ENCODE data around the gene COX14.

Gene COX14

GRCh38 chr12:50097952-50098351, 14.1 kb upstream of the COX14 start:
- no peak for DNase-seq (ENCODE audit: low spot score in 2 of 2)
- Mint-ChIP-seq H3K4me1 (peaks cover 2% of the 10 kb centered on the region), H3K27ac (no peak overlapping the region), H3K36me3 (peaks cover 42% of the 10 kb centered on the region), H3K4me3 (no peak overlapping the region), H3K27me3 (no peaks in the 10 kb centered on the region), H3K9me3 (no peaks in the 10 kb centered on the region)
- ATAC-seq (ENCODE audit: low read depth), result no peak

GRCh38 chr12:50099302-50100008, 12.6 kb upstream of the COX14 start:
- no peak overlapping the region for H3K4me3 Mint-ChIP-seq
- H3K27me3 Mint-ChIP-seq, result no peaks in the 10 kb centered on the region
- peaks cover 41% of the 10 kb centered on the region for H3K36me3 Mint-ChIP-seq
- no peaks in the 10 kb centered on the region for H3K9me3 Mint-ChIP-seq
- ATAC-seq (ENCODE audit: low read depth) (no peak), DNase-seq (ENCODE audit: low spot score in 2 of 2) (no peak)
- H3K27ac Mint-ChIP-seq, result peak overlapping the region; percentile 47
- H3K4me1 Mint-ChIP-seq, result peaks cover 3% of the 10 kb centered on the region

DNA sequence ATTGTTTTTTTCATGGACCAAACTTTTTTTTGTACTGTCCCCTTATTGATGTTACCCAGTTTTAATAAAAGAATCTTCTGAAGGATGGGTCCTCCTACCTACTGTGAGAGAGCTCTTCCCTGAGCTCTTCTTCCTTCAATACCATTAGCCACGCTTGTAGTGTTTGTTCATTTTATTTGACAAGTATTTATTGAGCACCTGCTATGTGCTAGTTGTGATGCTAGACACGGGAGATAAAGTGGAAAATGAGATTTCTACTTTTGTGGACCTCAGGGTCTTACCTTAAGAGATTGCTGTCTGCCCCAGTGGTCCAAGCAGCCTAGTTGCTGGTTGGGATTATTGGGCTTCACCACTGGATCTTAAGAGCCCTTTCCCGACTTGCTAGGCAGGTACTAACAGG, 11.5 kb upstream of the COX14 start:
- Mint-ChIP-seq H3K27me3 (no peaks in the 10 kb centered on the region), H3K4me1 (peaks cover 3% of the 10 kb centered on the region), H3K4me3 (no peak overlapping the region), H3K9me3 (no peaks in the 10 kb centered on the region), H3K36me3 (peaks cover 36% of the 10 kb centered on the region), H3K27ac (peak overlapping the region; percentile 12)
- no peak for ATAC-seq (ENCODE audit: low read depth)
- no peak for DNase-seq (ENCODE audit: low spot score in 2 of 2)

- Mint-ChIP-seq H3K9me3 (no peaks in the 10 kb centered on the region), H3K27me3 (no peaks in the 10 kb centered on the region), H3K4me3 (no peak overlapping the region), H3K27ac (no peak overlapping the region), H3K36me3 (peaks cover 30% of the 10 kb centered on the region), H3K4me1 (peaks cover 8% of the 10 kb centered on the region)
- DNase-seq (ENCODE audit: low spot score in 2 of 2), result no peak
- ATAC-seq (ENCODE audit: low read depth), result no peak
Measured at GRCh38 chr12:50101663-50102062, 10.4 kb upstream of the COX14 start.

GRCh38 chr12:50102131-50102531, 9.9 kb upstream of the COX14 start:
- H3K4me3 Mint-ChIP-seq, result no peak overlapping the region
- ATAC-seq (ENCODE audit: low read depth), result no peak
- H3K27ac Mint-ChIP-seq, result no peak overlapping the region
- peaks cover 28% of the 10 kb centered on the region for H3K36me3 Mint-ChIP-seq
- H3K4me1 Mint-ChIP-seq, result peaks cover 8% of the 10 kb centered on the region
- DNase-seq (ENCODE audit: low spot score in 2 of 2), result no peak
- H3K9me3 Mint-ChIP-seq, result no peaks in the 10 kb centered on the region
- H3K27me3 Mint-ChIP-seq, result no peaks in the 10 kb centered on the region

- no peak for ATAC-seq (ENCODE audit: low read depth)
- H3K4me3 Mint-ChIP-seq, result no peak overlapping the region
- no peaks in the 10 kb centered on the region for H3K27me3 Mint-ChIP-seq
- H3K4me1 Mint-ChIP-seq, result peaks cover 8% of the 10 kb centered on the region
- H3K9me3 Mint-ChIP-seq, result no peaks in the 10 kb centered on the region
- peaks cover 27% of the 10 kb centered on the region for H3K36me3 Mint-ChIP-seq
- no peak for DNase-seq (ENCODE audit: low spot score in 2 of 2)
- peak overlapping the region; percentile 38 for H3K27ac Mint-ChIP-seq
Measured at GRCh38 chr12:50102646-50103309, 9.3 kb upstream of the COX14 start.

DNA sequence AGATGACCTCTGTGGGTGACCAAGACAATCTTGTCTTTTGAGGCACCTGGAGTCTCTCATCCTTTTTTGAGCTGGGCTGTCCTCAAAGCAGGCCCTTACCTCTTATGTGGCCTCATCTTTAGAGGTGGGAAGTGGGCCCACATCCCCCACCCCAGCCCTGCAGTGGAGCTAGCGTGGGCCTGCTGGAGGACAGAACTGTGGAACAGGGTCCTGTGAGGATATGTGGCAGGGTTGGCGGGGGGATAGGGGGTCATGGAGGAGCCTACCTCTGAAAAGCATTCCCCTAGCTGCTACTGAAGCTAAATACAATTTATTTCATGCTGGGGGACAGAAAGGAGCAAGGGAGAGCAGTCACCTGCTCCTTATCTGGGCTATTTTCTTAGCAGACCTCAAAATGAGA, 8.7 kb upstream of the COX14 start:
- ATAC-seq (ENCODE audit: low read depth), result no peak
- Mint-ChIP-seq H3K4me1 (peaks cover 11% of the 10 kb centered on the region), H3K4me3 (no peak overlapping the region), H3K36me3 (peaks cover 25% of the 10 kb centered on the region), H3K27me3 (no peaks in the 10 kb centered on the region), H3K9me3 (no peaks in the 10 kb centered on the region), H3K27ac (no peak overlapping the region)
- no peak for DNase-seq (ENCODE audit: low spot score in 2 of 2)

DNA sequence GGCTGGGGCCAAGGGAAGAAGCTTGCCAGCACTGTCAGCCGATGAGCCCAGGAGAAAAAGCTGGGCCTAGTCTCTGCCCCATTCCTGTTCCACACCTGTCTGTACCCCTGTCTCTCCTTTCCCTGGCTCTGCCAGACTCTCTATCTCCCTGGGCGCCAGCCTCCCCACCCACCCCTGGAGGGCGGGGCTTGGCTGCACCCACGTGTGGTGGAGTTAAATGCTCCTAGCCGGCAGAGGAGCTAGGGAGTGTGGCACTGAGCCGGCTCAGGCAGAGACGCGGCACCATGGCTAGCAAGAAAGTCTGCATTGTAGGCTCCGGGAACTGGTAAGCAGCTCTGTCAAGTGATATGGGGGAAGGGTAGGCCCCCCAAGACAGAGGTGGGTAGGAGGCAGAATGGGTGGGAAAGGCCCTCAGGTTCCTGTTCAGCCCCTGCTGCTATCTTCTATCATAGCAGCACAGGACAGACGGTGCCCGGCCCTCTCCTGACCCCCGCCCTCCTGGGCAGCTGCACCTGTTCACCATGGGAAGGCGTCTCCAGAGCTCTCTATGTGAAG, 8.2 kb upstream of the COX14 start, which contains the start of gene GPD1:
GPD1 (plus strand) TSS at position 242 of the 555 bp plus-strand sequence; CDS start at position 285, 43 bp downstream.
- Mint-ChIP-seq H3K9me3 (no peaks in the 10 kb centered on the region), H3K36me3 (peaks cover 25% of the 10 kb centered on the region), H3K4me1 (peaks cover 14% of the 10 kb centered on the region), H3K27ac (peak within 1 kb of the TSS; percentile 38), H3K27me3 (no peaks in the 10 kb centered on the region), H3K4me3 (no peak within 1 kb of the TSS)
- DNase-seq (ENCODE audit: low spot score in 2 of 2), result no peak
- no peak for ATAC-seq (ENCODE audit: low read depth)

DNA sequence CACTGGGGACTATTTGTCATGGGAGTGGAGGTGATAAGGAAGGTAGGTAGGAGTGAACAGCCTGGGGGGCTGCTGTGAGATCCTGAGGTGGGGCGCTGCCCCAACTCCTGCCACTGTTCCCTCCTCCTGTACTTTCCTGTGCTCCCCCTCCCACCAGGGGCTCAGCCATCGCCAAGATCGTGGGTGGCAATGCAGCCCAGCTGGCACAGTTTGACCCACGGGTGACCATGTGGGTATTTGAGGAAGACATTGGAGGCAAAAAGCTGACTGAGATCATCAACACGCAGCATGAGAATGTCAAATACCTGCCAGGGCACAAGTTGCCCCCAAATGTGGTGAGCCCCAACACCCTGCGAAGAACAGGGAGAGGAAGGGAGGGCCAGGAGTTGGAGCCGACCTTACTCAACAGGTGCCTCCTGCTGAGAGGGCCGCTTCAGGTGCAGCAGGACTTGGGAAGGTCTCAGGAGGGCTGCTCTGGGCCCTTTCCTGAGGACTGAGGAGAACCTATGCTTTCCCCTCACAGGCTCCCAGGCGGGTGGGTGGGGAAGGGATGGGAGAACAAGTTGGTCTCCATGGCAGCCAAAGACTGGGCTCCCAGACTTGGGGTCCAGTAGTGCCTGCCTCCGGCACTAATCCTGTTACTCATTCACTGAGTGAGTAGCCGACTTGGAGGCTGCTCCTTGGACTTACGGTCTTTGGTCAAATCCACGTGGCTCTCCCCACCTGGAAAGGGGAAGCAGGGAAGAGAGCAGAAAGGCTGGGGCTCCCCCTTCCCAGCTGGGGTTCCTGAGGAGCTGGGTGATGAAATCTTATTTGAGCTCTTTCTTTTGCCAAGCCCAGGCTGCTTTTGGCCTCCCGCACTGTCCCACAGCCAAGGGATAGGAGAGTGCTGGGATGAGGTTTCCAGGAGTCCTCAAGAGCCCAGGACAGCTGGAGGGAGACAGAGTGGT, 7.3 kb upstream of the COX14 start:
- Mint-ChIP-seq H3K36me3 (peaks cover 17% of the 10 kb centered on the region), H3K4me1 (peaks cover 20% of the 10 kb centered on the region), H3K4me3 (no peak overlapping the region), H3K27ac (no peak overlapping the region), H3K9me3 (no peaks in the 10 kb centered on the region), H3K27me3 (no peaks in the 10 kb centered on the region)
- ATAC-seq (ENCODE audit: low read depth), result no peak
- no peak for DNase-seq (ENCODE audit: low spot score in 2 of 2)

DNA sequence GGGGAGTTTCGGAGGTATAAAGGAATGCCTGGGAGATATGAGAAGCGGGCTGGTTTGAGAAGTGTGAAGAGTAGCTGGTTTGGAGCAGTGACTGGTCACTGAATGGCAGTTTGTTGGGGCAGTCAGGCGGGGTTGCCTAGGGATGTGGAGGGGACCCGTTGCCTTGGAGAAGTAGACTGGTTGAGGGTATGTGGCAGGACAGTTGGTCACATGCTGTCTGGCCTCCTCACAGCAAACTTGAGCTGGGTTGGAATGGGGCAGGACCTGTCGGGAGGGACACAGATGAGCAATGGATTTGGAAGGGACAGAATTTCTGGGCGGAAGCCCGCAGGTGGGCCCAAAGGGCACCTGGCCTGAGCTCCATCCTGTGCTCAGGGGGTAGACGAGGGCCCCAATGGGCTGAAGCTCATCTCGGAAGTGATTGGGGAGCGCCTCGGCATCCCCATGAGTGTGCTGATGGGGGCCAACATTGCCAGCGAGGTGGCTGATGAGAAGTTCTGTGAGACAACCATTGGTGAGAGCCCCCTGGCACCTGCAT, 6.1 kb upstream of the COX14 start:
- no peaks in the 10 kb centered on the region for H3K9me3 Mint-ChIP-seq

DNA sequence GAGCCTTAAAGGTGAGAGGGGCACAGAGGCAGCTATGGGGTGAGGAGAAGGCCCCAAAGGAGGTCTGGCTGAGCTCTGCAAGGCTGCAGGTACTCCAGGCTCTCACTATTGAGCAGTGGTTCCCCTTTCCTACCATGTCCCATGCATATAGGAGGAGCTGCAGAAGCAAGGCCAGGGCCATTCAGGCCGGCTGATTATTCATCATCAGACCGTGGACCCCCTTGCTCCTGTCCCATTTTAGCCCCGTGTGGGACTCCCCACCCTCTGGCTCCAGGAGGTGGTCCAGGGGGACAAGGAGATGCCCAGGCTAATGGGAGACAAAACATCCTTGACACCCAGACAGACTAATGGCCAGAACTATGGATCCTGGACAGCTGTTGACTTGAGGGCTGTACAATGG, 5.1 kb upstream of the COX14 start:
- no peaks in the 10 kb centered on the region for H3K27me3 Mint-ChIP-seq
- H3K9me3 Mint-ChIP-seq, result no peaks in the 10 kb centered on the region
- H3K4me3 Mint-ChIP-seq, result no peak overlapping the region
- H3K4me1 Mint-ChIP-seq, result peaks cover 27% of the 10 kb centered on the region
- H3K27ac Mint-ChIP-seq, result peak overlapping the region; percentile 18
- peaks cover 5% of the 10 kb centered on the region for H3K36me3 Mint-ChIP-seq
- ATAC-seq (ENCODE audit: low read depth) (no peak), DNase-seq (ENCODE audit: low spot score in 2 of 2) (no peak)

More for the DNA sequence above, 6.1 kb upstream of the COX14 start:
- DNase-seq (ENCODE audit: low spot score in 2 of 2), result no peak
- Mint-ChIP-seq H3K4me3 (no peak overlapping the region), H3K27ac (peak overlapping the region; percentile 80), H3K4me1 (peaks cover 27% of the 10 kb centered on the region), H3K27me3 (no peaks in the 10 kb centered on the region), H3K36me3 (peaks cover 7% of the 10 kb centered on the region)
- no peak for ATAC-seq (ENCODE audit: low read depth)

- H3K27ac Mint-ChIP-seq, result peak overlapping the region; percentile 18
- no peak overlapping the region for H3K4me3 Mint-ChIP-seq
- H3K4me1 Mint-ChIP-seq, result peaks cover 27% of the 10 kb centered on the region
- ATAC-seq (ENCODE audit: low read depth) (no peak), DNase-seq (ENCODE audit: low spot score in 2 of 2) (no peak)
- no peaks in the 10 kb centered on the region for H3K9me3 Mint-ChIP-seq
- no peaks in the 10 kb centered on the region for H3K27me3 Mint-ChIP-seq
- H3K36me3 Mint-ChIP-seq, result peaks cover 5% of the 10 kb centered on the region
Measured at GRCh38 chr12:50107416-50108268, 4.4 kb upstream of the COX14 start.

DNA sequence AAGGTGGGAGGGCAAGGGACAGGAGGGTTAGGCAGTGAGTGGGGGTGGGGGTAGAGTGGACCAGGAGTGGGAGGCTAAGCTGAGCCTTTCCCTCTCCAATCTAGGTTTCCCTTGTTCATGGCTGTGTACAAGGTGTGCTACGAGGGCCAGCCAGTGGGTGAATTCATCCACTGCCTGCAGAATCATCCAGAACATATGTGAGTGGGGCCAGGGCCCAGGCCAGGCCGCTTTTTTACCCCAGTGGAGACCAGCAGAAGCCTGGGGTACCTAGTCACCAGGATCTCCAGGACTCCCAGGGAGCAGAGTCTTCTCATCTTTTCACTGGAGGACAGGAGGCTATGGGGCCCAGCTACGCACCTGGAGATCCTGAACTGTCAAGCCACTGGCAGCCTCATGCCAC, 2.7 kb upstream of the COX14 start:
- Mint-ChIP-seq H3K27ac (peak overlapping the region; percentile 95), H3K4me3 (no peak overlapping the region), H3K27me3 (no peaks in the 10 kb centered on the region), H3K36me3 (peaks cover 5% of the 10 kb centered on the region), H3K9me3 (no peaks in the 10 kb centered on the region), H3K4me1 (peaks cover 24% of the 10 kb centered on the region)
- DNase-seq (ENCODE audit: low spot score in 2 of 2) (no peak), ATAC-seq (ENCODE audit: low read depth) (no peak)

All from memory B cell (primary cell).